Omental fat pad (tissue), 4 donors: ENCODE measurements around the gene MLEC. TPM values are rescaled to one million over a fixed set of nuclear protein-coding genes. Genes with fewer than 3 reads are reported as not detected.

Experiments used
- ATAC-seq: fragments of 150-250 bp; one replicate; pipeline ENCODE4 v1.9.1; 2016; ENCODE audit warnings: mild to moderate bottlenecking, moderate library complexity; ENCODE audit not compliant: low FRiP score
- DNase-seq: peaks from one replicate; pipeline ENCODE4 v3.0.0-alpha.2; 2019; ENCODE audit warnings: low spot score
- total RNA-seq, 4 donors: library from RNA; depleted of rRNA; stranded (reverse); fragments of >200 nt; gene quantifications; one replicate each; pipeline ENCODE4 v1.1.0, GENCODE V29; 2016
- TF ChIP-seq, protein P1 (sequence below), 3 donors: fragments of 450-650 bp; IDR thresholded peaks; one replicate each; pipeline ENCODE4 v1.5.1; 2016 to 2017; ENCODE audit warnings: antibody characterized with exemption in 3 of 3, mild to moderate bottlenecking in 3 of 3, moderate library complexity in 2 of 3

Gene MLEC
- total RNA-seq, 4 donors from 2014 or later, result 84.8 to 121 (median 91.7) TPM

DNA sequence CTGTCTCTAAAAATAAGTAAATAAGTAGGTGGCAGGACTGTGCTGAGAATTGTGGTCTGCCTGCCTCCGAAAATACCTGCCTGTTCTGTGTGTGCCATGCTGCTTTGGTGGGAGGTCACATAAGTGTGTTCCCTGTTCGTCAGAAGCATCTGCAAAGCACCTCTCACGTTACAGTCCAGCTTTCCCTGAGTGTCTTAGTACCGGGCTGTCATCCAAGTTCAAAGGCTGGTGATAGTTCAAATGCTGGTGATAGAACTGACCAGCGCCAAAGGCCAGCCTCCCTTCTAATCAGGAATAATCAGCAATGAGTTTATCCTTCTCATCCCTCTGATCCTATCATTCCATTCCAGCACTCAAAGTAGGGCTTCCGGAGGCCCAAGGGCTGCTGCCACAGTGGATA lies 40.9 kb upstream of the MLEC start:
- DNase-seq (no peak), ATAC-seq (no peak)
- TF ChIP-seq, protein P1, sequence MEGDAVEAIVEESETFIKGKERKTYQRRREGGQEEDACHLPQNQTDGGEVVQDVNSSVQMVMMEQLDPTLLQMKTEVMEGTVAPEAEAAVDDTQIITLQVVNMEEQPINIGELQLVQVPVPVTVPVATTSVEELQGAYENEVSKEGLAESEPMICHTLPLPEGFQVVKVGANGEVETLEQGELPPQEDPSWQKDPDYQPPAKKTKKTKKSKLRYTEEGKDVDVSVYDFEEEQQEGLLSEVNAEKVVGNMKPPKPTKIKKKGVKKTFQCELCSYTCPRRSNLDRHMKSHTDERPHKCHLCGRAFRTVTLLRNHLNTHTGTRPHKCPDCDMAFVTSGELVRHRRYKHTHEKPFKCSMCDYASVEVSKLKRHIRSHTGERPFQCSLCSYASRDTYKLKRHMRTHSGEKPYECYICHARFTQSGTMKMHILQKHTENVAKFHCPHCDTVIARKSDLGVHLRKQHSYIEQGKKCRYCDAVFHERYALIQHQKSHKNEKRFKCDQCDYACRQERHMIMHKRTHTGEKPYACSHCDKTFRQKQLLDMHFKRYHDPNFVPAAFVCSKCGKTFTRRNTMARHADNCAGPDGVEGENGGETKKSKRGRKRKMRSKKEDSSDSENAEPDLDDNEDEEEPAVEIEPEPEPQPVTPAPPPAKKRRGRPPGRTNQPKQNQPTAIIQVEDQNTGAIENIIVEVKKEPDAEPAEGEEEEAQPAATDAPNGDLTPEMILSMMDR (IDR thresholded peaks at IDR 0.05), result no peak

DNA sequence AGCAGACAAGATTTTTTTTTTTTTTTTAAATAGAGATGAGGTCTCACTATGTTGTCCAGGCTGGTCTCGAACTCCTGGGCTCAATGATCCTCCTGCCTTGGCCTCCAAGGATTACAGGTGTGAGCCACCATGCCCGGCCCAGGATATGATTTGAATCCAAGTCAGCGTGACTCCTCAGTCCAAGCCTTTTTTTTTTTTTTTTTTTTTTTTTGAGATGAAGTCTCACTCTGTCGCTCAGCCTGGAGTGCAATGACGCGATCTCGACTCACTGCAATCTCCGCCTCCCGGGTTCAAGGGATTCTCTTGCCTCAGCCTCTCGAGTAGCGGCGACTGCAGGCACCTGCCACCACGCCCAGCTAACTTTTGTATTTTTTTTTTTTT lies 39.6 kb upstream of the MLEC start:
- no peak for ATAC-seq
- TF ChIP-seq, protein P1 (IDR thresholded peaks at IDR 0.05), result no peak
- DNase-seq, result no peak

DNA sequence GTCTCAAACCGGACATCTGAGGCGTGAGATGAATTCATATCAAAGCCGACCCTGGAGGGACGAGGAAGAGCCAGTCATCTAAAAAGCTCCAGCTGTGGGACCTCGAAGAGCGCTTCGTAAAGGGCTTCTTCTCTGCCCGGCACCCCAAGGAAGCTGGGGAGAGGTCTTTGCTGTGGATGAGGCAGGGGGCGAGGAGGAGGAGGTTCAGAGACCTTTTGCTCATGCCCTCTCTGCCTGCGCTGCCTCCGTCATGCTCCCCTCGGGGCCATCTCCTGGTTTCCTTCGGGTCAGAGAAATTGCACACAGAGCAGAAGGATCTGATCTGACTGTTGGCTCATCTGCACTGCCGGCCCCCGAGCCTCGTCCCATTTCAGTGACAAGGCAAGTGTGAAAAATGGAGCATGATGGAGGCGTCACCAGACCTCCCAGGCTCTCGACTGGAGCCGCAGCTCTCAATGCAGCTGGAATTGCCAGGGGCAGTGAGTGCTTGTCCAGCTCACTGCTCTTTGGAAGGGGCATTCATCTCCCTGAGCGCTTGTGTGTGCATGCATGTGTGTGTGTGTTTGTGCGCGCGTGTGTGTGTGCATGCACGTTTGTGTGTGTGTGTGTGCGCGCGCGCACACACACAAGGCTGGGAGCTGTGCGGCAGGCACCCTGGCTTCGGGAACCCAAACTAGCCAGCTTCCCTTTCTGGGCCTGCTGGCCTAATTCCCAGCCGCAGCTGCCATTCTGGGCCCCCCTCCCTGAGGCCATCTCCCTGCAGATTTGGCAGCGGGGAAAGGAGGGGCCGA lies 37.3 kb upstream of the MLEC start:
- no peak for ATAC-seq
- DNase-seq, result no peak
- TF ChIP-seq, protein P1 (IDR thresholded peaks at IDR 0.05), result no peak

DNA sequence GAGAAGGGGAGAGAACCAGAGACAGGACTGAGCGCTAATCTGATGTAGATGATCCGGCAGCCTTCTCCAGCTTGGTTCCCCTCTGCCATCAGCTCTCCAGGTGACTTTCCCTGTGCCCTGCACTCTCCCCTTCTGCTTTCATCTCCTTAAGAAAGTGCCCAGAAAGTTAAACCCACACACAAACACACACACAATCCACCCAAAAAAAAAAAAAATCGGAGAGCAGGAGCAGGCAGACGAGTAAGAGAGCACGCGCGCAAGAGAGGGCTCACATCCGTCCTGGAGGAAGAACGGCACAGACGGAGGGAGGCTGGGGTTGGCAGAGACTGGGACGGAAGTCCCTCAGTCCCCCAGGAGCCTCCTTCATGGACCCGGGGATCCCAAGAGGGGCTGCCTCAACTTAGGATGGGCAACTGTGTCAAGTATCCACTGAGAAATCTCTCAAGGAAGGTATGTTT lies 36.7 kb upstream of the MLEC start:
- ATAC-seq (no peak), DNase-seq (no peak)
- TF ChIP-seq, protein P1 (IDR thresholded peaks at IDR 0.05), result no peak

DNA sequence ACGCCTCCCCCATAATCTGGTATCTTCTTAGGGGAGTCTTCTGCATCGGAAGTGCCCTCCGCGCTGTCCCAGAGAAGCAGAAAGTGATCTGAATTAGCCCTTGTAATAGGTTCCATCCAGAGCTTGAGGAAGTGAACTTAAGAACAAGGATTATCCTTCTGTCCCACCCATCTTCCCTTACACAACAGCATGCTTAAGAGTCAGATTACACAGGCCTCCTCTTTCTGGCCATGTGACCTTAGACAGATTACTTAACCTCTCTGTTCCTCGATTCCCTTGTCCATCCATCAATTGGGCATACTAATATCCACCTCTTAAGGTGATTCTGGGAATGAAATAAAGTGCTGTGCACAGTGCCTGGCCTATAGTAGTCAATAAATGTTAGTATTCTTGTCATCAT lies 35.1 kb upstream of the MLEC start:
- TF ChIP-seq, protein P1 (IDR thresholded peaks at IDR 0.05), result no peak
- ATAC-seq (no peak), DNase-seq (no peak)

DNA sequence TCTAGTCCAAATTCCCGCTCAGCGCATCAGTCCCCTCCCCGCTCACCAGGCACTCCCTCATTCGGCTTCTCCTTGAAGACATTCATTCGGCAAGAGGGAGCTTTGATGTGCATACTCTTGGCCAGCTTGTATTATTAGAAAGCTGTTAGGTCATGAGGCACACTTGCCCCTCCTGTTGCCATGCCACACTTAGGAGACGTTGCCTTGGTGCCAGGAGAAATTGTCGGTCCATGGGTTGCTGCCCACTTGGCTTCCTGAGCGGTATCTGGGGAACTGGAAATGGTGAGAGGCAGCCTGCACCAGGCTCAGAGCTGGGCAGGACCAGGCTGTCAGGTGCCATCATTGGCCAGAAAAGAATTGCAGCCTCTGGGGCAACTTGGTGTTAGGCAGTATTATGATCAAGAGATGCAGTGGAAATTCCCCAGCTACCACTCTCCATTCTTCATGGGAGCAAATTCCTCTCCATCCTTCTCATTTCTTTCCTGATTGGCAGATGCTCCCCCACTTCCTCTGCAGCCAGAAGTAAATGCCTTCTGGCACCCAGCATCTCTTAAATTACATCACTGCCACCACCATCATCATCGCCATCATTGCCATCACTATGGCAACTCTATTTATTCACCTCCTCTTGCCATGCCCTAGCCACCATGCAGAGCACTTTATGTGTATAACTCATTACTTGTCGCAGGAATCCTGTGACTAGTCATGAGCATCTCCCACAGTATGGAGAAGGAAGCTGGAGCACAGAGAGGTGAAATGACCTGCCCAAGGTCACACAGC lies 34.1 kb upstream of the MLEC start:
- ATAC-seq (no peak), DNase-seq (no peak)
- TF ChIP-seq, protein P1 (IDR thresholded peaks at IDR 0.05), result no peak
